ENCODE data around the gene SRMS.

Gene SRMS

DNA sequence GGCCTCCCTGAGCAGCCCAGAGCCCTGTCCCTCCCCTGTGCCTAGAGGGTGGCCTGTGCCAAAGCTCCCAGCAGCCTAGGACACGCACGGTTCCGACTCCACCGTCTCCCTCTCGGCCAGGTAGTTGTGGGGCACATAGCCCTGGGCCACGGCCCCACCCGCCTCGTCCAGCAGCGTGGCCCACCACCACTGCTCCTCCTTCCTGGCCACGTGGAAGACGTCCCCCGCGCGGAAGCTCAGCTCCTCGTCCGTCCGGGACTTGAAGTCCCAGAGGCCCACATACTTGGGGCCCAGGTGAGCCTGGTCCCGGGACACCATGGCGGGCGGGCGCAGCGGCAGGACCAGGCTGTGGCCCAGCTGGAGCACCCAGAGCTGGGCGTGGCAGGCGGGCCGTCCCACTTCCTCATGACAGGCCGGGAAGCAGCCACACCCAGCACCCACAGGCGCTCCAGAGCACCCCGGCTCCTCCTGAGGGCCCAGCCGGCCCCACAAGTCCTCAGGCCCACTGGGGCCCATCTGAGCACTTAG is 10.5 kb downstream of the SRMS start, which contains the start of gene PTK6:
PTK6 (minus strand) TSS at position 380 of the 528 bp plus-strand sequence; CDS start at position 318, 62 bp downstream.
- DNase-seq: no peak

DNA sequence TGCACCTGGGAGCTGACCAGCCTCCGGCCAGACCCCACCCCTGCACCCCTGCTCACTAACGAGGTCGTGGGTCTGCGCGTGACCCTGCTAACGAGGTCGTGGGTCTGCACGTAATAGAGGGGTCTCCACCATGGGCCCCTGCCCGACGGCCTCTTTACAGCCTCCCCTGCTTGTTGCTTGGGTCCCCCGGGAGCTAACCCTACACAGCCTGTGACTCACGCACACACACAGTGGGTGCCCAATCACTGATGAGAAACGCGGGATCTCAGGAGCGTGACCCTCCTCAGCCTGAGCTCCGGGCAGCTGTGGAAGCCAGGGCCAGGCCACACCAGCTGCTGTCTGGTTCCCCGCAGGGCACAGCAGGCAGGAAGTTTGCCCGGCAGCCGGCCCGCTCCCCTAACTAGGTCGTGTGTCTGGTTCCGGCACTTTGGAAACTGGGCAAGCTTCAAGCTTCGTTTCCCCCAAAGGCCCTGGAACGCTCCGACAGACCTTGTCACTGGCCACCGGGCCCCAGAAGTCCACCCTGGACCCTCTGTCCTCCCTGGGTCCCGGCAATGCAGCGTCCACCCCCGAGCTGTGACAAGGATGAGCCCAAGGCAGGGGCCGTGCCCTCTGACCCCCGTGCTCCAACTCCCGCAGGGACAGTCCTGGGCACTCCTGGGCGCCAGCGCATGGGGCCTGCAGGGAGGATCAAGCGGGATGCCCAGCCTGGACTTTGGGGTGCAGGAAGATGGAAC is 11.1 kb downstream of the SRMS start:
- DNase-seq: no peak

DNA sequence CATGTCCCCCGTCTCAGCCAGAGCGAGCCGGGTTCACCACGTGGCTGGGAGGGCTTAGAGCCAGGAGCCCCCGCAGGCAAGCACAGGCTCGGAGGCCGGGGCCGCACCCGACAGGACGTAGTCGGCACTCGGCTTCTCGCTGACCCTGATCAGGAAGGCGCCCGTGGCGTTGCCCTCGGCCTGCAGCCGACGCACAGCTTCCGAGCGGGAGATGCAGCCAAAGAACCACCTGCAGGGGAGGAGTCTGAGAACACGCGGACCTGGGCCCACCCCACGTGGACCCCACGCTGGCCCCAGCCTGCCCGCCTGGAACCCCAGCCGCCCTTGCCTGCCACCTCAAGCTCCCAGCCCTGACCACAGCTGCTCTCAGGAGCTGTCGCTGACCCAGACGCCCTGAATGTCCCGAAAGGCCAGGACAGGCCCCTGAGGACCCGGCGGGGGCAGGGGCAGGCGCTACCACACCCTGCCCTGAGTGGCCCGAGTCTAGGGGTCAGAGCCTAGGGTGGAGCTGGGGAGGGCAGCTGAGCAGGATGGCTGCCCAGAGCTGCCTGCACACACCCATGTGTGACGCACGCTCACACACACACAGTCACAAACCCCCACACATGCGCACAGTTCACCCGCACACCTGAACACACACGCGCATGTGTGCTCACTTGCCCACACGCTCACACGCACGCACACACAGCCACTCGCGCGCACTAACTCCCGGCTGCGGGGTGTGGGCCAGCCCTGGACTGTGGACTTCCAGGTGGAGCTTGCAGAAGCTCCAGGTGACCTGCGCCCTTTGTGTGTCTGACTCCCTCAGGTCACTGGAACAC is 12.5 kb downstream of the SRMS start:
- no peak for DNase-seq

DNA sequence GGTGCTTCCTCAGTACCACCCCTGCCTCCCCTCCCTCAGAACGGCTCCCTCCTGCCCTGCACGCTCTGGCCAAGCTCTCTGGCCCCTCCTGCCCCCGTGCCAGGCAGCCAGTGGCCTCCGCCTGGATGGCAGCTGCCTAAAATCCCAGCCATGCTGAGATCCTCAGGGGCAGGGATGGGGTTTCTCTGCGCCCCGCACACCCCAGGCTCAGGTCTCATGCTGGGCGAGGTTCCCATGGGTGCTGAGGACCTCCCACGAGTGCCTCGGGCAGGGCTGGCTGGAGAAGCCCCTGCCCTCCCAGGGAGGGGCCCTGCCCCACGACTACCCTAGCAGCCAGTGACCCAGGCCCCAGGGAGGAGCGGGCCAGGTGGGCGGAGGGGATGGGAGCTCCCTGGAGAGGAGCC is 13.1 kb downstream of the SRMS start:
- no peak for DNase-seq

DNA sequence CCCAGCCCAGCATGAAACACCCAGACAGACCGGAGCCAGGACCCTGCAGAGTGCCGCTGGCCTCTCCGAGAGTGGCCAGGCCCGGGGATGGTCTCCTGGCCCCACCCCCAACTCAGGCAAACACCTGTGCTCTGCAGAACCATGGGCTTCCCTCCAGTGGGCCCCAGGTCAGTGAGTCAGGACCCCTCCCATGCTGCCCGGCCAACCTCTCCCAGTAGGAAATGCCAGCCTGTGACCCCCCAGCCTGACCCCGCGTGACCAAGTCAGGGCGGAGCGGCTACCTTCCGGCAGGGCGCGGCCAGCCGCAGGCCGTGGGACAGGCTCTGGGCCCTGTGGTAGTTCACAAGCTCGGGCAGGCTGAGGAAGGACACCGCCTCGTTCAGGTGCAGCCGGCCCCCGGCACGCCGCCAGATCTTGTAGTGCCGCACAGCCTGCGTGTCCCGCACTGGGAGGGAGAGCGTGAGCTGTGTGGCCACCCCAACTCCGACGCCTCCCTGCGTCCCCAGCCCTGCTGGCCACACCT is 13.6 kb downstream of the SRMS start:
- DNase-seq: no peak

DNA sequence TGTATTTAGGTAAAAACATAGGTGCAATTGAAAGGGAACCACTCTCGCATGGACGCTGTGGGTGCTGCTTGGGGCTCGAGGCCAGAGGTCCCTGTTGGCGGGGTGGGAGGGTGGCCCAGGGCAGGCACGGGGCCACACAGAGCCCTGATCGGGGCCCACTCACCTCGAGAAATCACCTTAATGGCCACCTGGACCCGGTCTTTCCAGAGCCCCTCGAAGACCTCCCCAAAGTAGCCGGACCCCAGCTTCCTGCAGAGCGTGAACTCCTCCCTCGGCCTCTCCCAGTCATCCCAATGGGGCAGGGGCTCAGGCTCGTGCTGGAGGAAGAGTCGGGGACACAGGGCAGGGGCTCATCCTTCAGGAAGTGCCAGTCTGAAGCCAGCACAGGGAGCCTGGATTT is 14.2 kb downstream of the SRMS start:
- DNase-seq: no peak

DNA sequence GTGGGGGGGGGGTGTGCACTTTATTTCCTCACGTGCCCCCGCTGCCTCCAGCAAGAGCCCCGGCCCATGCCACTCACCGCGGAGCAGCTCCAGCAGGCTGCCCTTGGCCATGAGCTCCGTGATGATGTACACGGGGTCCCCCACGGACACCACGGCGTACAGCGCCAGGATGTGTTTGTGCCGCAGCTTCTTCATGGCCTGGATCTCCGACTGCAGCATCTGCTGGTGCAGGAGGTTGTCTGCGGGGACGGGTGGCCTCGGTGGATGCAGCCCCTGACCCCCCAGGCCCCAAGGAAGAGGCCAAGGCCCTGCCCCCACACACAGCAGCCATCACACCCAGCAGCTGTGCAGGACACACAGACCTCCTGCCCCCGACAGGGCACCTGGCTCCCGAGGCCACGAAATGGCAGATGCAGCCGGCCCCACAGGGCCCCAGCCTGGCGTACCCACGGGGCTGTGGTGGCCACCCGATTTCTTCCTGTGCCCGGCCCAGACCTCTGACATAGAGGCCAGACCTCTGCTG is 15.0 kb downstream of the SRMS start:
- DNase-seq: no peak

DNA sequence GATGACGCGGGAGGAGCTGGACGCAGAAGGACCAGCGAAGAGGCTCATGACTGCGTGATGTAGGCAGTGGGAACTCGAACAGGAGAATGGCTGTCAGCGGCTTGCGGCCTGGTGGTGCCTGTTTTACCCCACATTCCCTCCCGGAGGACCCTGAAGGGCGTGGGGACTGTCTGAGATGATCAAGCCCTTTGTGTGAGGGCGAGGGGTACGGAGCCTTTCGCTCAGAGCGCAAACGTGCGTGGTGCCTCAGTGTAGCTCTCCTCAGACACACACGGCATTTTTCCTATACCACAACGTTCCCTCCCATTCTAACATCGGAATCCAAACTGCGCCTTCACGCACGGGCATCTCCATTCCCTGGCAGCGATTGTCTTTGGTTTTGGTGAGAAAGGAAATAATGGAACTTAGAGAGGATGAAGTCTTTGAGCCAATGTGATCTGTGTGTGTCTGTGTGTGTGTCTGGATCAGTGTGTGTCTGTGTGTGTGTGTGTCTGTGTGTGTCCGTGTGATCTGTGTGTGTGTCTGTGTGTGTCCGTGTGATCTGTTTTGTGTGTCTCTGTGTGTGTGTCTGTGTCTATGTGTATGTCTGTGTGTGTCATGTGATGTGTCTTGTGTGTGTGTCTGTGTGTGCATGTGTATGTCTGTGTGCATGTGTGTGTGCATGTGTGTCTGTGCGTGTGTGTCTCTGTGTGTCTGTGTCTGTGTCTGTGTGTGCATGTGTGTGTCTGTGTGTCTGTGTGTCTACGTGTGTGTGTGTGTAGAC is 15.7 kb downstream of the SRMS start:
- no peak for DNase-seq

DNA sequence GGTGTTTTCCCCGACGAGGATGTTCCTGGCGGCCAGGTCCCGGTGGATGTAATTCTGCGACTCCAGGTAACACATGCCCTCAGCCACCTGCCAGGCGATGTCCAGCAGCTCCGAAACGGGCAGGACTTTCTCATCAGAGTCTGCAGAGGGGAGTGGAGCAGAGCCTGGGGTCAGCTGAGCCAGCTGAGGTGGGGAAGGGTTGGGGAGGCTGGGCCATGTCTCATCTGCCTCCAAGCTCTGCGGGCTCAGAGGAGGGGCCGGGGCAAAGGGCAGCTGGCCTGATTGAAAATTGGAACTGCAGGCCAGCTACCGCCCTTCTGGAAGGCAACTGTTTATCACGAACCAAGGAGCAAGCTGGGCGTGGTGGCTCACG is 16.8 kb downstream of the SRMS start:
- no peak for DNase-seq

DNA sequence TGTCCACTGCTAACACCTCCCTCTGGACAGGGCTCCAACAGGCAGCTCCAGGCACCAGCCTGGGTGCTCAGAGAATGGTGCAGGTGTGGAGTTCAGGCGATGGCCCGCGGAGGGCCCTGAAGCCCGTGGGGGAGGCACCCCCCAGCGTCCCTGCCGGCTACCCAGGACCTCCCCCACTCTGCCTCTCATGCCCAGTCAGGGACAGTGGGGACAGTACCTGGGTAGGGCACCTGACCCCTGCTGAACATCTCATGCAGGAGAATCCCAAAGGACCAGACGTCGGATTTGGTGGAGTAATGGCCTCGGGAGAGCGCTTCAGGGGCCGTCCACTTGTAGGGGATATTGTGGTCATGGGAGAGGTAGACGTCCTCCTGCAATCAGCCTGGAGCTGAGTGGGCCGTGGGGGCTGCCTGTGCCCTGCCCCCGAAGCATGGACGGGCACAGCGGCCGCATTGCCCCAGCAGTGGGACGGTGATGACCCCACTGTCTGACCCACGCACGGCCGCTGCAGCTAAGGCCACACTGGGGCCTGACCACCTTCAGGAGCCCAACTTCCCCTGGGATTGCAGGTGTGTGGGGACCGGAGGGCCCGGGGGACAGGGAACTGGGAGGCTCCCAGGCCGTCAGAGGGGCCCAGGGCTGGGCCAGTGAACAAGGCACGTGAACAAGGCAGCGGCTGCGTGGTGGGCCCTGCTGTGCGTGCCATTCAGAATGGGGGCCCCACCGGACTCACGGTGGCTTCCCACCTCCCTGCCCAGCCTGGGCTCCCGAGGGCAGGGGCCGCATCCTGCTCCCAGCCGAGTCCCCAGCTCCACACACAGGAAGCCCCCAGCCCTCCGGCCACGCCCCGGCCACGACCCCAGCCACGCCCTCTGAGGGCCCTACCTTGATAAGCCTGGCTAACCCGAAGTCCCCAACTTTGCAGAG is 17.4 kb downstream of the SRMS start:
- DNase-seq: no peak

DNA sequence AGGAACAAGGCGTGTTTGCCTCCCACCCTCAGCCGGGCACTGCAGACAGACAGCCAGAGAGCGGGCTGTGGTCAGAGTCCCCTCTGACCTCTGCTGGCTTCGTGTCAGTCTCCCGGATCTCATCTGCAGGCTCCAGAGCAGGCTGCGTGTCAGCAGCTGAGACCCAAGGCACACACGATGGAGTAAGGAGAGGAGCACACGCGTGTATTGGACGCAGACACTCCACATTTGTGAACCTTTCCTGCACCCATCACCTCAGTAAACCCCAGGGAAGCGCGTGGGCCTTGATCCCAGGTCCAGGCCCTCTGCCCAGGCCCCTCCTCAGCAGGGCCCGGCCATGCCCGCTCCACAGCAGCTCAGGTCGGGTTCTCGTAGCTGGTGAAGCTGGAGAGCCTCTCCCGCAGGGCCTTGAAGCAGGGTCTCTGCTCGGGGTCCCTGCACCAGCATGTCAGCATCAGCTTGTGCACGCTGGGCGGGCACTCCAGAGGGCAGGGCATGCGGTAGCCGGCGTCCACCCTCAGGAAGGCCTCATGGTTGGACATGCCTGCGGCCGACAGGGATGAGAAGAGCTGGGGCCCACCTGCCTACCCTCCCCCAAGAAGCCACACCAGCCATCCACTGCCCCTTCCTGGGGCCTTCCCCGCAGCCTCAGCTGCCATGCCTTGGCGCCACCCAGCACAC is 18.2 kb downstream of the SRMS start:
- no peak for DNase-seq

DNA sequence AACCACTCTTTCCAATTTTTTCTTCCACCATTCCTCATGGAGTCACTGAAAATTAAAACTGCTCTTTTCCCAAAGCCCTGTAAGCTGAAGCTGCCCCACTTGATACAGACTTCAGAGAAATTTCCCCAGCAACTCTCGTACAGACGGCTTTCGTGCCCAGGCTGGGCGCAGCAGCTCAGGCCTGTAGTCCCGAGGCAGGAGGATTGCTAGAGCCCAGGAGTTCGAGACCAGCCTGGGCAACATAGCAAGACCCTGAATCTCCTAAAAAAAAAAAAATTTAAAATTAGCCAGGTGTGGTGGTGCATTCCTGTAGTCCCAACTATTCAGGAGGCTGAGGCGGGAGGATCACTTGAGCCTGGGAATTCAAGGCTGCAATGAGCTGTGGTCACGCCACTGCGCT is 20.4 kb downstream of the SRMS start:
- no peak for DNase-seq

DNA sequence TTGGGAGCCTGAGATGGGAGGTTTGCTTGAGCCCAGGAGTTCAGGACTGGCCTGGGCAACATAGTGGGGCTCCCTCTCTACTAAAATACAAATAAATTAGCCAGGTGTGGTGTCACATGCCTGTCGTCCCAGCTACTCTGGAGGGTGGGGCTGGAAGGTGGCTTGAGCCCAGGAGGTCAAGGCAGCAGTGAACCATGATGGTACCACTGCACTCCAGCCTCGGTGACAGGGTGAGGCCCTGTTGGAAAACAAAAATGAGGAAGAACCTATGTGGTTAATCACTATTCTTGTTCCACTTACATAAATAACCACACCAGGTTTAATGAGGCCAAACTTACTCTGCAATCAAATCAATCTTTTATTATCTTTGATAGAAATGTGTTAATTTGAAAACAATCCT is 21.6 kb downstream of the SRMS start:
- DNase-seq: no peak

DNA sequence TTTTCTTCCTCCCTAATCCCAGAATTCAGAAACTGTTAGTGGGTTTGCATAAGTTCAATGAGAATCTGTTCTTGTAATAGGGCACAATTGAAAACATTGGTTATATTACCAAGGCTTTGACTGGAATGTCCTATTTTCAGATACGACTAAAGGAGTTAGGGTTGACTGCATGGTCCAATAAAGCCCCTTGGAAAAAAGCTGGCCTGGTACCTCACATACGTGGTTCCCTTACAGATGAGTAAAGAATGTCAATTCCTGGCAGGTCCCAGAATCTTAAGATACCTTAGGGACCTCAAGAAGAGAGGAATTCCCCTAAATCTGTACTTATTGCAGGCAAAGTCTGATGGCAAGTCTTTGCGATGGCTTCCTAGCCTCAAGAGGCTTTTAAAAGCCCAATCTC is 22.4 kb downstream of the SRMS start:
- no peak for DNase-seq

DNA sequence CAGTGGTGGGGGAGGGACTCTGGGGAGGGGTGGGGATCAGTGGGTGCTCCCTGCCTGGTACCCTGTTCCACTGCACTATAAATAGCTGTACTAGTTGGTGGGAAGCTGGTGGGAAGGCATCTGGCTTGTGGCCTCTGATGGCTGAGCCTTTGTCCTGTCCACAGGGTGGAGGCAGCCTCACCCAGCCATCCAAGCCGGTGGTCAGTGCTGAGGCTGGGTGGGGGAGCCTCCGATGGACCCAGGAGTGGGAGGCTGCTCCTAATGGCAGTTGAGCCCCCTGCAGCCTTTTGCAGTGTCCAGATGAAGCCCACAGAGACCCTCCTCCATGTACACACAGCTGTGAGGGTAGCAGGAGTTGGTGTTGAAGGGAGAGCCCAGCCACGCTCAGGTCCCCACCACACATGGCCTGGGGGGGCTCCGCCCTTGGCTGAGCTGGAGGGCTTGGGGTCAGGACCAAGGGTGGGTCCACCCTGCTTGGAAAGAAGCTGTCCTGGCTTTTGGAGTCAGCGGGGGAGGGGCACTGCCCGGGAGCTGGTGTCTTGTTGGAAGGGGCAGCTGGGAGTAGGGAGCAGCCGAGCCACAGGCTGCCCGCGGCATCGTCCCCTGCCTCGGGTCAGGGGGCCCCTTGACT is 24.5 kb downstream of the SRMS start:
- no peak for DNase-seq

DNA sequence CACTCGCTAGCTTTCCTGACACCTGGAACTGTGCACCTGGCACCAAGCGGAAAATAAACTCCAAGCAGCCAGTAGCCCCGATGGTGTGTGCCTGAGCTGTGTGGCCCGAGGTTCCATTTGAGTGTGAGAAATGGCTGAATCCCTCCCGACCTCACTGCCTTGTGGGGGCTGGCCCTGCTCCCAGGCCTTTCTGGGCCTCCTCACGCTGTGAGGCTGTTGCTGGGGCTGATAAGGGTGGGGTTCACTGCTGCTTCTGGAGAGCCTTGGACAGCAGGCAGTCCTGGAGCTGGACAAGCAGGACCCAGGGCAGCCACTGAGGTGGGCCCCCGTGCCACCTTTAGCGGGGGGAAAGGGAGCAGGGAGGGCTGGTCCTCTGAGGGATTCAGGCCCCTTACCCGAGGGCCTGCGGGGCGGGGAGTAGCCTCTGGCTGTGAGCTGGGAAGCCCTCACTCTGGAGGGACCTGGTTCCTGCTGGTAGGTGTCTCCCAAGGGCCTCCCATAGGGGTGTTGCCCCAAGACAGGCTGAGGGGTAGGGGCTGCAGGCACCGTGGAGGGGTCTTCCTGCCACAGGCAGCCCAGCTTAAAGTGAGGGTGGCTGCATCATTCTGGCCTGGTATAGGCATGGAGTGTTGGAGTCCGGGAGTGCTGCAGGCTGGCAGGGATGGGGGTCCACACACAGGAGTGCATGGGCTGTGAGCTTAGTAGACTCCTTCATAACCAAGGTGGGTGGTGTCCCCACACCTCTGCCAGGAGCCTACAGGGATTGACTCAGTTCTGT is 25.3 kb downstream of the SRMS start:
- DNase-seq: no peak

DNA sequence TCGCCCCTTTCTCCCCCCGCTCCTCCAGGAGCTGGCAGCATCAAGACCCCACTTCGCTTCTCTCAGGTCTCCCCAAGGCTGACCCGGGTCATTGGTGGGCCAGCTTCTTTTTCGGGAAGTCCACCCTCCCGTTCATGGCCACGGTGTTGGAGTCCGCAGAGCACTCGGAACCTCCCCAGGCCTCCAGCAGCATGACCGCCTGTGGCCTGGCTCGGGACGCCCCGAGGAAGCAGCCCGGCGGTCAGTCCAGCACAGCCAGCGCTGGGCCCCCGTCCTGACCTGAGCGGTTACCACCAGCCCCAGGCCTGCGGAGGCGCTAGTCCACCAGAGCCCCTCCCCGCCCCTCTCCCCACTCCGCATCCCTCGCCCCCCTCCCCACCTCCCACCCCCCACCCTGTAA is 25.9 kb downstream of the SRMS start:
- DNase-seq: no peak

DNA sequence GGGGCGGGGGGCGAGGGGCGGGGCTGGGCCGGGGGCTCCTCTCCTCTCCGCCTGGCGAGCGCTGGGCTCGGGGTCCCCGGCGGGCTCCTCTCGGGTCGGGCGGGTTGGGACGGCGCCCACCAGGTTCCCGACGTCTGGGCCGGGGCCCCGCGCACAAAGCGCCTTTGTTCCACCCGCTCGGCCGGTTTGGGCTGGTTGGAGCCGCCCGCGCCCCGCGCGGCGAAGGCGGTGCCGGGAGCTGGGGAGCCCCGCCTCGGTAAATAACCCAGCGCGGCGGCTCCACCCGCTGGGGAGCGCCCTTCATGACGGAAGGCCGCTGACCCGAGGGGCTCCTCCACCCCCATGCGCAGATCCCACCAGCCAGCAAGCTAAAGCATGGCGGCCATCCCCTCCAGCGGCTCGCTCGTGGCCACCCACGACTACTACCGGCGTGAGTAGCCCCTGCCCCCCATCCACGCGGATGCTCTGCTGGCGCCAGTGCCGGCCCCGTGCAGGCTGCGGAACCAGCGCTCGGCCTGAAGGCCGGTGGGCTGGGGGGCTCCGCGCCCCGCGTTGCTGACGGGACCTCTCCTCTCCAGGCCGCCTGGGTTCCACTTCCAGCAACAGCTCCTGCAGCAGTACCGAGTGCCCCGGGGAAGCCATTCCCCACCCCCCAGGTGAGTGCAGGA is 26.5 kb downstream of the SRMS start:
- peak in 1 of 2 experiments; percentile 45 for DNase-seq

DNA sequence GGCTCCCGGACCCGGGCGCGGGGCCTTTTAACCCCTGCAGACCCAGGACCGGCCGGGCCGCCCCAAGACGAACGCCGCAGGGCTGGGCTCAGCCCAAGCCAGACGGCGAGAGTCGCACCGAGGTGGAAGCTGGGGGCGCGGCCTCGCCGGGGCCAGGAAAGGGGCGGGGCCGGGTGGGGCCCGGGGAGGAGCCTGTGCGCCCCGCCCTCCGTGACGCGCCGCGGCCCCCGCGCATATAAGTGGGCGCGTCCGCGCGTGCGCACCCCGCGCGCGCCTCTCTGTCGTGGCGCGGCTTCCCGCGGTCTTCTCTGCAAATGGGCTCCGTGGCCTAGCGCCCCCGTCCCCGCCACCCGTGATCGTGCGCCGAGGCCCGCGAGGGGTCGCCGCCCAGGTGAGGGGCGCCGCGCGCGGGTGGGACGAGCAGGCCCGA is 27.0 kb downstream of the SRMS start, which contains the start of gene PPDPF:
PPDPF (plus strand) TSS at position 262 of the 430 bp plus-strand sequence. CDS start 544 bp downstream, outside the sequence.
- DNase-seq: peak; percentile 42 to 69

Data from NCI-H187 (cell line).